SU-DHL-6 (cell line): ENCODE results near the gene PPFIBP1.
A peak's percentile ranks its signal among the peaks of the same experiment; 100 is the strongest.
"Not testable (repeated sequence)": the region's sequence is repeated elsewhere in the genome, so short reads cannot be mapped to it uniquely, and the experiment has no call there.

Experiments
- H2AFZ ChIP-seq: fragments of 200-600 bp; sonication (generic); 2 replicates; pipeline ENCODE4 v1.6.1; 2014; ENCODE audit warnings: low read depth, mild to moderate bottlenecking, moderate library complexity, mixed read lengths, antibody characterized with exemption, low read length; ENCODE audit not compliant: severe bottlenecking
- H3F3A ChIP-seq: fragments of 200-600 bp; shearing (Covaris generic); 2 replicates; pipeline ENCODE4 v1.6.0; 2016; ENCODE audit warnings: antibody characterized with exemption, mild to moderate bottlenecking; ENCODE audit not compliant: insufficient read depth
- H3K27ac ChIP-seq: fragments of 200-600 bp; sonication (generic); 2 replicates; pipeline ENCODE4 v1.5.1; 2016; ENCODE audit warnings: low read depth, mild to moderate bottlenecking, low read length, moderate library complexity, mixed read lengths
- H3K27me3 ChIP-seq: fragments of 200-600 bp; sonication (generic), shearing (Covaris generic); 2 replicates; pipeline ENCODE4 v1.6.0; 2014; ENCODE audit warnings: mild to moderate bottlenecking, low read length
- H3K36me3 ChIP-seq: fragments of 200-600 bp; sonication (generic); 2 replicates; pipeline ENCODE4 v1.6.1; 2014; ENCODE audit warnings: mild to moderate bottlenecking, low read length, mixed read lengths
- H3K4me2 ChIP-seq: fragments of 300-600, 200-600 bp; shearing (Covaris generic), sonication (generic); 2 replicates; pipeline ENCODE4 v1.6.0; 2014; ENCODE audit warnings: low read length, low read depth, mild to moderate bottlenecking; ENCODE audit not compliant: poor library complexity, severe bottlenecking
- H3K4me3 ChIP-seq: fragments of 200-600 bp; sonication (generic); 2 replicates; pipeline ENCODE4 v1.5.1; 2014; ENCODE audit warnings: antibody characterized with exemption, low read length, mild to moderate bottlenecking, mixed read lengths; ENCODE audit not compliant: insufficient read depth, poor library complexity, severe bottlenecking
- H3K79me2 ChIP-seq: fragments of 200-600 bp; sonication (generic); 2 replicates; pipeline ENCODE4 v1.6.1; 2014; ENCODE audit warnings: mild to moderate bottlenecking, low read length, moderate library complexity; ENCODE audit not compliant: insufficient read depth
- H3K9ac ChIP-seq: fragments of 200-600 bp; sonication (generic); 2 replicates; pipeline ENCODE4 v1.7.0; 2014; ENCODE audit warnings: mild to moderate bottlenecking, low read length
- H3K9me2 ChIP-seq: fragments of 200-600 bp; sonication (generic); replicated peaks from 2 replicates; pipeline ENCODE4 v1.6.1; 2014; ENCODE audit warnings: low read length; ENCODE audit not compliant: insufficient read depth
- H3K9me3 ChIP-seq: fragments of 200-600 bp; sonication (generic); 2 replicates; pipeline ENCODE4 v1.6.1; 2014; ENCODE audit warnings: low read length, mixed read lengths; ENCODE audit not compliant: insufficient read depth
- H4K20me1 ChIP-seq: fragments of 200-600 bp; sonication (generic); 2 replicates; pipeline ENCODE4 v1.6.1; 2014; ENCODE audit warnings: low read depth, mild to moderate bottlenecking, antibody characterized with exemption, low read length, moderate library complexity, mixed read lengths
- CTCF ChIP-seq: fragments of 200-600 bp; sonication (generic); IDR thresholded peaks from one replicate; pipeline ENCODE4 v1.5.1; 2017; ENCODE audit warnings: antibody characterized with exemption, mild to moderate bottlenecking, low read length, moderate library complexity; ENCODE audit not compliant: insufficient read depth, poor library complexity, severe bottlenecking
- EZH2phosphoT487 ChIP-seq: fragments of 200-600 bp; sonication (generic), shearing (Covaris generic); conservative IDR thresholded peaks from 2 replicates; pipeline ENCODE4 v1.6.1; 2018; ENCODE audit warnings: mild to moderate bottlenecking, antibody characterized with exemption, low read length, moderate library complexity, mixed read lengths

PPFIBP1 gene

GRCh38 chr12:27733052-27733656, 209.1 kb downstream of the PPFIBP1 start:
- Histone ChIP-seq H3K4me2 (no peak overlapping the region), H4K20me1 (no peaks in the 10 kb centered on the region), H3K27me3 (no peaks in the 10 kb centered on the region), H3K36me3 (peaks cover 36% of the 10 kb centered on the region), H3K27ac (no peak overlapping the region), H3K4me3 (no peak overlapping the region), H3K9ac (no peak overlapping the region), H3K79me2 (no peaks in the 10 kb centered on the region), H2AFZ (no peak overlapping the region), H3K9me3 (no peaks in the 10 kb centered on the region), H3F3A (peaks cover 11% of the 10 kb centered on the region; the same call in 1 of the 2 replicates), H3K9me2 (no peaks in the 10 kb centered on the region)
- TF ChIP-seq CTCF, result peak; percentile 74
- no peak for TF ChIP-seq EZH2phosphoT487

- Histone ChIP-seq H3K4me3 (no peak overlapping the region), H3K36me3 (peaks cover 40% of the 10 kb centered on the region), H3K4me2 (no peak overlapping the region), H3K9ac (no peak overlapping the region), H4K20me1 (no peaks in the 10 kb centered on the region), H3K27me3 (no peaks in the 10 kb centered on the region), H3K9me3 (no peaks in the 10 kb centered on the region), H3K27ac (no peak overlapping the region), H3K79me2 (no peaks in the 10 kb centered on the region), H3K9me2 (no peaks in the 10 kb centered on the region), H2AFZ (no peak overlapping the region), H3F3A (peaks cover 11% of the 10 kb centered on the region; the same call in 1 of the 2 replicates)
- no peak for TF ChIP-seq EZH2phosphoT487
- TF ChIP-seq CTCF, result no peak
These were observed 209.8 kb downstream of the PPFIBP1 start for GRCh38 chr12:27733791-27734190.

GRCh38 chr12:27734321-27734720, 210.3 kb downstream of the PPFIBP1 start:
- not testable (repeated sequence) for H3K4me3 ChIP-seq, H3K9me2 ChIP-seq, H4K20me1 ChIP-seq, H3K27me3 ChIP-seq, H2AFZ ChIP-seq, H3K9ac ChIP-seq, H3K9me3 ChIP-seq, H3K79me2 ChIP-seq, H3K4me2 ChIP-seq, H3K27ac ChIP-seq
- peaks cover 11% of the 10 kb centered on the region; the same call in 1 of the 2 replicates for H3F3A ChIP-seq
- peaks cover 44% of the 10 kb centered on the region for H3K36me3 ChIP-seq

- TF ChIP-seq CTCF, result no peak
- TF ChIP-seq EZH2phosphoT487, result no peak
- Histone ChIP-seq H3K4me3 (no peak overlapping the region), H3K36me3 (peaks cover 14% of the 10 kb centered on the region; the same call in 1 of the 2 replicates), H3K4me2 (no peak overlapping the region), H3K27ac (no peak overlapping the region), H3F3A (no peaks in the 10 kb centered on the region), H3K27me3 (no peaks in the 10 kb centered on the region), H2AFZ (no peak overlapping the region), H4K20me1 (no peaks in the 10 kb centered on the region), H3K9ac (no peak overlapping the region), H3K9me2 (no peaks in the 10 kb centered on the region), H3K79me2 (no peaks in the 10 kb centered on the region), H3K9me3 (no peaks in the 10 kb centered on the region)
These were observed 219.6 kb downstream of the PPFIBP1 start for GRCh38 chr12:27743601-27744000.
